Epidermal melanocyte (primary cell): ENCODE measurements around the gene MAP2K5.

Source experiments
- DNase-seq: peaks from one replicate; pipeline ENCODE4 v3.0.0; 2011; ENCODE audit warnings: low spot score; ENCODE audit not compliant: insufficient read length

Gene MAP2K5

GRCh38 chr15:67559576-67559975, 17.1 kb downstream of the MAP2K5 start:
- no peak for DNase-seq

GRCh38 chr15:67560320-67560719, 17.8 kb downstream of the MAP2K5 start:
- no peak for DNase-seq

- DNase-seq = no peak
Measured at GRCh38 chr15:67563092-67563491, 20.6 kb downstream of the MAP2K5 start.

GRCh38 chr15:67564021-67564967, 21.8 kb downstream of the MAP2K5 start:
- DNase-seq = no peak

- DNase-seq = no peak
Measured at GRCh38 chr15:67564968-67565345, 22.5 kb downstream of the MAP2K5 start.

- no peak for DNase-seq
Measured at GRCh38 chr15:67569668-67570067, 27.2 kb downstream of the MAP2K5 start.

- no peak for DNase-seq
Measured at GRCh38 chr15:67570875-67571647, 28.6 kb downstream of the MAP2K5 start.

GRCh38 chr15:67571648-67572415, 29.3 kb downstream of the MAP2K5 start:
- no peak for DNase-seq

- DNase-seq = no peak
Measured at GRCh38 chr15:67573194-67573593, 30.7 kb downstream of the MAP2K5 start.

- no peak for DNase-seq
Measured at GRCh38 chr15:67575039-67575502, 32.6 kb downstream of the MAP2K5 start.

- DNase-seq = no peak
Measured at GRCh38 chr15:67578020-67578600, 35.6 kb downstream of the MAP2K5 start.

GRCh38 chr15:67579164-67579563, 36.7 kb downstream of the MAP2K5 start:
- no peak for DNase-seq

- DNase-seq = no peak
Measured at GRCh38 chr15:67579967-67580366, 37.5 kb downstream of the MAP2K5 start.

- no peak for DNase-seq
Measured at GRCh38 chr15:67584157-67584556, 41.7 kb downstream of the MAP2K5 start.

GRCh38 chr15:67585681-67586080, 43.2 kb downstream of the MAP2K5 start:
- no peak for DNase-seq

GRCh38 chr15:67587331-67587730, 44.8 kb downstream of the MAP2K5 start:
- no peak for DNase-seq

- no peak for DNase-seq
Measured at GRCh38 chr15:67587754-67588153, 45.3 kb downstream of the MAP2K5 start.

- DNase-seq = no peak
Measured at GRCh38 chr15:67590191-67590590, 47.7 kb downstream of the MAP2K5 start.

GRCh38 chr15:67592245-67592644, 49.7 kb downstream of the MAP2K5 start:
- no peak for DNase-seq

GRCh38 chr15:67593562-67593961, 51.1 kb downstream of the MAP2K5 start:
- no peak for DNase-seq

GRCh38 chr15:67594770-67595169, 52.3 kb downstream of the MAP2K5 start:
- DNase-seq = no peak
